ENCODE data around the gene STT3B.

Gene STT3B

DNA sequence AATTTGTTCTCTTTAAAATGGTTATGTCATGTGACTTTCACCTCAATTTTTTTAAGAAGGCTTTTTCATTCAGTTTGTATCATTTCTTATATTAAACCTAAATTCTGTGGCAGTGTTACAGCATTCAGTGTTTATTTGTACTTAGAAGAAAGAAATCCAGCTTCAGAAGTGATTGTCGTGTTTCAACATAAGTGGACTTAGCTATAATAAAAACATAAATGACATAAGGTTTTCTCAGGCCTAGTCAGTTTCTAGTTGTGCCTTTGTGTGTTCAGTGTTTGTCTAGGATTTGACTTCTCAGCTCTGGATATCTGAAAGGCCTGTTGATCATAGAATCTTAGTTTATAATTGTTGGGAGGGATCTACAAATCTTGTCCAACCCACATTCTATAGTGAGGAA lies 80.5 kb downstream of the STT3B start:
- DNase-seq: no peak

DNA sequence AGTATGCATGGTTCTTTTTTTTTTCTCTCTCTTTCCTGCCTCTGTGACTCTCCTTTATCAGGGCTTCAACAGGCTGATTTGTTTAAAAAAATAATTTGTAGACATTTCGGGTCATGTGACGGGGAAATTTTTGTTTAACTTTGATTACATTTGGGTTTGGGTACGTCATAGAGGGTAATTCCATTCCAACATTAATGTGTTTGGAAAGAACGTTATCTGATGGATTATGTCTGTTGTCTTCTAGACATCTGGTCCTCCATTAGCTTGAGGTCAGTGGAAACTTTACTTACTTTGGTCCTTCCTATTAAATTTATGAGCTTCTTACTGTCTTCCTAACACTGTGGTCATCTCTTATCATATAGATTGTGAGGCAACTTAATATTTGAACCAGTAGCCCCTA lies 80.9 kb downstream of the STT3B start:
- DNase-seq: no peak

DNA sequence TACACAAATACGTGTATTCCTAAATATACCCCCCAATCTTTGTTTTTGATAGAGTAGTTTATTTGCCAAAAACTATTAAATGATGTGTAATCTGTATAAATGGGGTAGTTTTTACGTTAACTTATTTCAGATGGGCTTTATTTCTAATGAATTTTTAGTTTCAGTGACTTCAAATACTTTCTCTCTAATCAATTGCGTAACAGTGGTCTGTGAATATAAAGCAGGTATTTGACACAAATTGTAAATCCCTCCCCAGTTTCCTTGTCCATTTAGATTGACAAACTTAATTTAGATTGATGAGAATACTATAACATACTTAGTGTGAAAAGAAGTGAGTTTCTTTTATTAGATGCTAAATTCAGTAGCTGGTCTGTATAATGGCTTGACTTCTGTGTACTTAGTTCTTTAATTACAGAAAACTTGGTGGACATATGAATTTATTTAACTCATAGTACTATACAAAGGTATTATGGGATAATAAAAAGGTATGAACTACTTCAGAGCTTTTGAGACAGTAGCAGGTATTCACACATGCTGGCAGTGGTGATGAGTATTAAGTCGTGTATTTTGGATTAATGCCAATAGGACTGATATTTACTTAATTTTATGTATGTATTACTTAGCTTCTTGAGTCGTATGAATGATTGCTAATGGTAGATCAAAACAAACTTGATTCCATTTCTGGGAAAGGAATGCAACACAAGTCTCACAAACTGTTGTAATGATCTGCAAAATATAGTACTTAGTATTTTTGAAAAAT lies 81.6 kb downstream of the STT3B start:
- no peak for DNase-seq

DNA sequence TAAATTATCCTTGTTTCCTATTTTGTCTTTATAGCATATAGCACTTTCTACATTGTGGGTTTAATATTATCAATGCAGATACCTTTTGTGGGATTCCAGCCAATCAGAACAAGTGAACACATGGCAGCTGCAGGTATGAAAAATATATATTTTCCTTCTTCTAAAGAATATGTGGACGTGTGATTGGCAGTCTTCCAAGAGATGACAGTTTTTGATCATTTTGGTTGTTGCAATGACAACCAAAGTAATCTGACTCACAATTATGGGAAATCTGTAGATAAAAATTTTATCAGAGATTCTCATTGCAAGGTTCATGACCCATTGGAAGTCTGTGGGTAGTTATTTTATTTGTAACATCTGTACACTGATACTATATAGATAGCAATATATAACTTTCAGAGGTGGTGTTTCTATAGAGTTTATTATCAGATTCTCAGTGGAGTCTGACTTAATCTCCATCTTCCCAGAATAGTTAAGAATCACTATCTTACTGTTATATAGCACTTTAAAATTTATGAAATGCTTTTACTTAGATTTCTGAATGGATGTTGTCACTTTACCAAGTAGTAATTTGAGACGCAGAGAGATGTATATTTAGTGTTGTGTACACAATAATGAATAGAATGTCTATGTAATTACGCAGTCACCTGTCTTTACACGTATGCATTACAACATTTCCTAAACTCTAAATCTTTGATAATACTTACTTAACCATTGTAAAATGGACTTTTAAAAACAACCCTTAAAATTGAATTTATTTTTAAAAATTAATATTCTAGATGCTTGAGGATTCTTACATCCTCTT lies 82.5 kb downstream of the STT3B start:
- no peak for DNase-seq

DNA sequence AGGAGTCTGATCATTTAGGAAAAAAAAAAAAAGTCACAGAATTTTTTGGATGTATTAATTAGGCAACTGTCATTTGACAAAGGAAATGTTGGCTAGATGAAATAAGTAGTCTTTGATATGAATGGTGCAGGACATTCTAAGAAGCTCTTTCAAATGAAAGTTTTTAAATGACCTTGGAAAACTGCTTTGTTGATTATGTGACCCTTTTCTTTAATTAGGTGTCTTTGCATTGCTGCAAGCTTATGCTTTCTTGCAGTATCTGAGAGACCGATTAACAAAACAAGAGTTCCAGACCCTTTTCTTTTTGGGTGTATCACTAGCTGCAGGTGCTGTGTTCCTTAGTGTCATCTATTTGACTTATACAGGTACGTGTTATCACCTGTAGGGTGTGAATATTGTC lies 84.0 kb downstream of the STT3B start:
- DNase-seq: no peak

DNA sequence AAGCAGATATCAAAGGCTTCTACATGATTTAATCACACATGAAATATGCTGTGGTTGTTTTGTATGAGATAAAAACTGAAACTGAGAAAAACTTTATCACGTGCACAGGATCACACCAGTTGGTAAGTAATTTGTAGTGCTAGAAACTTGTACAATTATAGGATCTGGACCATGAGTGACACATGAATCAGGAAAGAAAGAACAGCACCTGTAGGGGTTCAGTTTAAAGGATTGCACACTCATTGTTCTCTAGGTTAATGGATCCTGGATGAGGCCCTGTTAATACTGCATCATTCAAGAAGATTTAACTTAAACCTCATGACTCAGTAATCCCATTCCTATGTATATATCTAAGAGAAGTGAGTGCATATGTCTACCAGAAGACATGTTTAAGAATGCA lies 87.9 kb downstream of the STT3B start:
- no peak for DNase-seq

DNA sequence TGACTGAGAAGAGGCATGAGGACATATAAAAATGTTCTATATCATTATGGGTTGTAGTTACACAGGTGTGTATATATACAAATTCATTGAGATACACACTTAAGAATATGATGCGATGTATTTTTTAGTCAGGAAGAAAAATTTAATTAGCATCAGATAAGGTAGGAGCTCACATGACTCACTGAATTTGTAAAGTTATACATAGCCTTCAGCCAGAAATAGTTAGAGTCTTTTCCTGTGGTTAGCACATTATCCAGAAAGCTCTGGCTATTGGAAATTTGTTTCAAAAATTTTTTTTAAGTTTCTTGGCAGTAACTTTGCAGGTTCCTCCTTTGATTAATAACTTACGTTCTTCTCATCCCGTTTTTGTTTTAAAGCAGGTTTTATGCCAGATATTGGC lies 88.6 kb downstream of the STT3B start:
- no peak for DNase-seq

DNA sequence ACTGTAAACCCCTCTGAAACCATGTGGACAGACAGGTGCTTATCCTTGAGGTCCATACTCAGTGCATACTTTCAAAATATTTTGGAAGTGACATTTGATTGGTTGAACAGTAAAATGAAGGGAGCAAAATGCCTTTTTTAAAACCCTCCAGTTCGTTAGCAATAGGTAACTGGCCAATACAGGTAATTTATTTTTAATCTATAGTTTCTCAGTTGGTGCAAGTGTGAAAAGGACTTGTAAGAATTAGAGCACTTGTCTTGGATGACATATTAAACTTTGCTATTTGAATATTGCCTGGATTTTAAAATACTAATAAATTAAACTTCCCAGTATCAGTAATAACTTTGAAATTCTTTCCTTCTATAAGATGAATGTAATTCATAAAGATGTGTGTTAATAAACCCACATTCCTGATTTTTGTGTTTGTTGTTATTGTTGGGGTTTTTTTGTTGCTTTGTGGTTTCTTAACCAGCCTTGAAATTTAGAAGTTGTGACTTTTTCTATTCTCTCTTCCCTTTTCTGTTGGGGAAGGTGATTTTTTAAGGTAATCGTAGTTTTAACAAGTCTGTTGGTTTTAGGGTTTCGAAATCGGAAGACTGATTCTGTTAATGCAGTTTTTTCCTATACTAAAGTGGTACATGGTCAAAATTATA lies 90.0 kb downstream of the STT3B start:
- no peak for DNase-seq

DNA sequence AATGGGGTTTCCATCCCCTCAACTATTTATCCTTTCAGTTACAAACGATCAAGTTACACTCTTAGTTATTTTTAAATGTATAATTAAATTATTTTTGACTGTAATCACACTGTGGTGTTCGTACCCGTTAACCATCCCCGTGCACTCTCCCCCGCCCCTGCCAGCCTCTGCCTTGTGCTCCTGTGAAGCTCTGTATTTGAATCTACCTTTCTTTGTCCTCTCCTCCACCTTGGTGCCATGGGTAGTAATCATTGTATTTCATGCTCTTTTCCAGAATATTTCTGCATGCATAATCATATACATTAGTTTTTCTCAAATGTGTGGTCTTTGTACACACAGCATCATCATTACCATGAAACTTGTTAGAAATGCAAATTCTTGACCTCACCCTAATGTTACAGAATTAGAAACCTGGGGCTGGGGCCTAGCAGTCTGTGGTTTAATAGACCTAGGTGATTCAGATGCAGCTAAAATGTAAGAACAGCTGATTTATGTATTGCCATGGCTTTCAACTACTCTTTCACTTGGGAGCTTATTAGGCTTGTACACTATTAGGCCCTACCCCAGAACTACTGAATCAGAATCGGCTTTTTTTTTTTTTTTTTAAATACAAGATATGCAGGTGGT lies 91.5 kb downstream of the STT3B start:
- no peak for DNase-seq

DNA sequence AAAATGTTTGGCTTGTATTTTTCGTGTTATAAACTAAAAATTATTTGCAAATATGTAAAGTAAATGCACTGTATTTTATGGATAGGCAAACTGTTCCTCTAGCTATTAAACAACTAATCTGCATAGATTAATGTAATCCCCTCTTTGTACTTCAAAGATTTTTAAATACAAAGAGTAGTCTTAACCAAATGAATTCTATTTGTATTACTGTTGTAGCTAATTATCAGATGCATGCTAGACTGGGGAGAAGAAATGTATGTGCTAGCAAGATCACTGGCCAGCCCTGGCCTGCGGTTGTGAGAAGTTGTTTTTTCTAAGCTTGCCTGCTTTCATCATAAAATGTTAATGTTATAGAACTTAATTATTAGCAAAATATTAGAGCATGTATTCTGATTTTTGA lies 92.6 kb downstream of the STT3B start:
- no peak for DNase-seq

DNA sequence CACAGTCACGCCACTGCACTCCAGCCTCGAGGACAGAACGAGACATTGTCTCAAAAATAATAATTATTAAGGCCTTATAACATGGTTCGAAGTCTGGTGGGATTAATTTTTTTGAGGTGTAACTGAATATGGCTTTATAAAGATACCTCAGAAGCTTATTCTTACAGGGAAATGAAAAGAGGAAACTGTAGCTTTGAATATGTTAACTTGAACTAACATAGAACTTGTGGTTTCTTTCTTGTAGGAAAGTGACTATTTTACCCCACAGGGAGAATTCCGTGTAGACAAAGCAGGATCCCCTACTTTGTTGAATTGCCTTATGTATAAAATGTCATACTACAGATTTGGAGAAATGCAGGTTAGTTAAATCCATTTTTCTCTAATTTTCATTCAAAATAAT lies 96.3 kb downstream of the STT3B start:
- no peak for DNase-seq

DNA sequence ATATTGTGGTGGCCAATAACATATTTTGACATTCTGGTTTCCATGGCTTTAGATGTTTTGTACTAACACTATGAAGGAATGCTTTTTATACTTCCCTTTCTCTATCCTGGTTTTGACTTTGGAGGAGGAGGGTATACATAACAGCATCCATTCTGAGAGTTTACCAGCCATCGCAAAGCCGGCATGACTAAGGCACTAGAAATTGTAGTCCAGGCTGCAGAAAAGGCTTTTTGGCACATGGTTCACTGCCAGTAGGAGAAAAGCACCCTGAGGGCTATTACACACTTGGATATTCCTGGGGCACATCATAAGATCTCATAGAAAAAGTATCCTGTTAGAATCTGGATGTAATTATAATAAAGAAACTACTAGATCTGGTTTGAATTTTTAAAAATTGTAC lies 101.8 kb downstream of the STT3B start:
- no peak for DNase-seq

DNA sequence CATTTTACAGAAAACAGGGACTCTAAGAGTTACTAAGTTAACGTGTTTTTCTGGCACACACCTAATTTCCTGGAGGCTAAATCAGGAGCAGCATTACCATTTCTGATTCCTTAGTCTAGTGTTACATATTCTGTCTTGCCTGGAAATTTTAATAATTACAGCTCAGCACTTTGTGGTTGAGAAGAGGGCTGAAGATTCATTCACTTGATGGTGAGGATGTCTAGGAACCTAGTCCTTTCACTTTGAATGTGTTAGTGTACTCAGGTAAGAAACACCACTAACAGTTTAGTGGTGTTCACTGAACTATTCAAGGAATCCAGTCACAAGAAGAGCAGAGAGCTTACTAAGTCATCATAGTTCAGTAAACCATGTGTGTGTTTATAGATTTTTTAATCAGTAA lies 102.8 kb downstream of the STT3B start:
- DNase-seq: no peak

DNA sequence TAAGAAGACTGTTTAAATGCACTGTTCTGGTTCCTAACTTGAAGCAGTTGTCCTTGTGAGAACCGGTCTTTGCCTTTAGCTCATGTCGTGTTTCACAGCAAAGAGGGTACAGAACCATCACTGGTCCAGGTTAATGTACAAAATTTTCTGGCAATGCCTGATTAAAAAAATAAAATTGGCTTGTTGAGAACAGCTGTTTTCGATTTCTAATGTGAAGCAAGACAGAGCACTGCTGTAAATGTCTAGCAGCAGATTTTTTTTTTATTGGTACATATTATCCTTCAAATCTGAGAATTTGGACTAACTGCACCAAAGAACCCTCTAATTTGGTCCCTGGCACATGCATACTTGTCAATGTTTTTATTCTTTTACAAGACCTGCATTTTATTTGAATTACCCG lies 103.3 kb downstream of the STT3B start:
- DNase-seq: no peak

DNA sequence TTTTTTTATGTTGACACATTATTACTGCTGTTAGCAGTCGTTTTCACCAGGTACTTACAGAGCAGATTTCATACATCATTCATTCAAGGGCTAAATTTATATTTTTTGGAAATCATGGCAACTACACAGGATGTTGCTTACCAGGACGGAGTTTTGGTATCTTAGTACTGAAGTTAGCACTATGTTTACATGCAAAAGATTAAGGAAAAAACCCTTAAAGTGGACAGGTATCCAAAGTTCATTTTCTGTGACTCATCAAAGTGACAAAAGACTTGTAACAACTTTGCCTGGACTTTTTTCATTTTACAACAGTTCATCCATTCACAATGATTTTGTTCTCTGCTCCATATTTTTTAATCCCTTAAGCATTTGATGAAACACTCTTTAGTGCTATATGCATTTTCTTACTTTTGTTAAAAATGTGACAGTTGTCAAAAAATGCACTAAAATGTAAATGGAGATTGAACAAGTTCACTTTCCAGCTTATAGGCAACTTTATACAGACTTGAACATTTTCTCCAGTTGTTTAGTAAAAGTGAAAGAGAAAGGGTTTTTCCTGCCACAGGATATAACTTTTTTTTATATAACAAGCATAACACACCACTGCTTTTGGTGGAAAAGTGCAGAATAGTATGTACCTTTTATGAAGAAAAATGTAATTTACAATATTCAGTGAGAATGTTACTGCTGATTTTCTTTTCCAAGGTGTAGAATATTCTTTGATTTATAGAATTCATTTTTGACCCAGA lies 104.1 kb downstream of the STT3B start:
- DNase-seq: no peak

DNA sequence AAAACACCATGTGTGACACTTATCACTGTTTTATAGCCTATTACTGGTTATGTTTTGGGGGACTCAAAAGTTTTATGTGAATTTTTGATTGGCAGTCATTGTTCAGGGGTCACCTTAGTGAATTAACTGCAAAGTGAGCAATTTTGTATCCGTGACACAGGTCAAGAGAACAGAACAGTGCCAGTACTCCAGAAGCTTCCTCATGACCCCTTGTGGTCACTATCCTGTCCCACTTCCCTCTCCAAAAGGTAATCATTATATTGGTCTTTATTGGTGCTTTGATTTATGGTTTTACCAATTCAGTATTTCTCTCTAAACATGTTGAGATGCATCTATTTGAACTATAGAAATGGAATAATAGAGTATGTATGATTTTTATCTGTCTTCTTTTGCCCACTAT lies 107.1 kb downstream of the STT3B start:
- DNase-seq: no peak

DNA sequence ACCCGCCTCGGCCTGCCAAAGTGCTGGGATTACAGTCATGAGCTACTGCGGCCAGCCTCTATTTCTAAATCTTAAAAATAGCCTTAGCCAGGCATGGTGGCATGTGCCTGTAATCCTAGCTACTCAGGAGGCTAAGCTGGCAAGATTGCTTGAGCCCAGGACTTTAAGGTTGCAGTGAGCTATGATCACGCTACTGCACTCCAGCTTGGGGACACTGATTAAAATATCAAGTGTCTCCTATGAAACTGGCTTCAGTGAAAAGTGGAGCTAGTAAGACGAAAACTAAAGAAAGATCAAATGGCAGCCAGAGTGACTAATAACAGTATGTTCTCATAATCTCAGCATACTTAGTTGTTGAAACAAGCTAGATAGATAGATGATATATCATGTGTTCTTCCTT lies 112.5 kb downstream of the STT3B start:
- no peak for DNase-seq

DNA sequence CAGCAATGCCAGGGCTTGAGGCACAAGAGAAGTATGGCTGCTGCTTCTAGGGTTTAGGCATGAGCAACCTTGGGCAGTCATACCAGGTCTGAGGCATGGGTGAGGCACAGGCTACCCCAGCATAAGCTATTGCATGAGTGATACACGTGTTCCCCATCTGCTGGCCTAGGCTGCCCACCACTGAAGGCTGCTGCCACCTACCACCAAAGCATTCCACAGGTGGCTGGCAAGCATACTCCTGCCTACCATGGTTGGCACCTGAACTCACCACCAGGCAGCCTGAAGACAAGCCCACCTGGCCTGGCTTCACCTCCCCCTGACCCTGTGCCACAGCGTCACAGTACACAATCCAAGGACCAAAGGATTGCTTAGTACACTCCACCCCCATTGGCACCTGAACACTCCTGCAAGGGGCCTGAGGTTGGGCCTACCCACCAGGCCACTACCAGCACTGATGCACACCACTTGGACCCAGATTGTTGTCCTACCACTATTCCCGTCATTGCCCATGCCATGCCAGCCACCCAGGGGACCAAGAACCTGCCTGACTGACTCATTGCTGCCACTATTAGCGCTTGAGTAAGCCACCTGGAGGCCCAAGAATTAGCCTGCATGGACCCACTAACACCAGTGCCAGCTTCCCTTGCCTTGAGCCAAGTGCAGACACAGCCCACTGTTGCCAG lies 115.7 kb downstream of the STT3B start:
- DNase-seq: no peak

DNA sequence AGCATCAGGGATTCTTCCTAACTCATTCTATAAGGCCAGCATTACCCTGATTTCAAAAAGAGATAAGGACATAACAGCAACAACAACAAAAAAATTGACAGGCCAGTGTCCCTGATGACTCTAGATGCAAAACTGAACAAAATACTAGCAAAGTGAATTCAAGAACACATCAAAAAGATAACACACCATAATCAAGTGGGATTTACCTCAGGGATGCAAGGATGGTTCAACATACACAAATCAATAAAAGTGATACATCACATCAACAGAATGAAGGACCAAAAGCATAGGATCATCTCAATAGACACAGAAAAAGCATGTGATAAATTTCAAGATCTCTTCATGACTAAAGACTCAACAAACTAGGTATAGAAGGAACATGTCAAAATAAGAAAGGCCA lies 119.6 kb downstream of the STT3B start:
- no peak for DNase-seq

DNA sequence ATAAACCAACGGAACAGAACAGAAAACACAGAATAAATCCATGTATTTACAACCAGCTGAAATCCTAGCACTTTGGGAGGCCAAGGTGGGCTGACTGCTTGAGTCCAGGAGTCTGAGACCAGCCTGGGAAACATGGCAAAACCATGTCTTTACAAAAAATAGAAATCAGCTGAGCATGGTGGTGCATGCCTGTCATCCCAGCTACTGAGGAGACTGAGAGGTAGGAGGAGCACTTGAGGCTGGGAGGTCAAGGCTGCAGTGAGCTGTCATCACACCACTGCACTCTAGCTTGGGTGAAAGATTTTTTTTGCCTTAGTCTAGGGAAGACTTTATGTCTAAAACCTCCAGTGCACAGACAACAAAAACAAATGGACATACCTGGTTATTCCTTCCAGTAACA lies 120.7 kb downstream of the STT3B start:
- no peak for DNase-seq

DNA sequence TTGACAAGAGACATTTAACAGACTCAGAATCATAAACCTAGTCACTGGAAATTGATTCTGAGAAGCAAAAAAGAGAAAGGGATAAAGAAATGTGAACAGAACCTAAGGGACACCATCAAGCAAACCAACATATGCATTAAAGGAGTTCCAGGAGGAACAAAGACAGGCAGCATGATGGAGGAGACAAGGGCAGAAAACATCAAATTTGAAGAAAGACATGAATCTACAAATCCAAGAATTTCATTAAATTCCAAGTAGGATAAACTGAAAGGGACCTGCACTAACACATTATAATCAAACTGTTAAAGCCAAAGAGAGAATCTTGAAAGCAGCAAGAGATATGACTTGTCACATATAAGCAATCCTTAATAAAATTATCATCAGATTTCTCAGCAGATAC lies 122.3 kb downstream of the STT3B start:
- DNase-seq: no peak

DNA sequence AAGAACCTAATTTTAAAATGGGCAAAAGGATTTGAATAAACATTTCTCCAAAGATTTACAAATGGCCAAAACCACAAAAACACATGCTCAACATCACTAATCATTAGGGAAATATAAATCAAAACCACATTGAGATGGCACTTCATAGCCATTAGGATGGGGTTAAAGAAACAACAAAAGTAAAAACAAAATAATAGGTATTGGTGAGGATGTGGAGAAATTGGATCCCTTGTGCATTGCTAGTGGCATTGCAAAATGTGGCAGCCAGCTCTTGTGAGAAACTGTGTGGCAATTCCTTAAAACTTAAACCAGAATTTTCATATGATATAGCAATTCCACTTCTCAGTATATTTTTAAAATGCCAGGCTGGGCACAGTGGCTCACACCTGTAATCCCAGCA lies 126.5 kb downstream of the STT3B start:
- no peak for DNase-seq
